Psoas muscle (tissue), 8 donors: ENCODE data around the gene LMO4. TPM values are rescaled to one million over a fixed set of nuclear protein-coding genes. Genes with fewer than 3 reads are reported as not detected.

ENCODE experiments used
- ATAC-seq, 4 donors: fragments of 200-7000 bp; cut with Tn5 transposase; one replicate each; pipeline ENCODE4 v1.9.1; 2020; ENCODE audit warnings: moderate library complexity in 3 of 4, mild to moderate bottlenecking in 2 of 4
- DNase-seq, 2 donors: peaks; one replicate each; pipeline ENCODE4 v3.0.0-alpha.2; 2020
- H3K27ac ChIP-seq: fragments of 200-600 bp; one replicate; pipeline ENCODE4 v1.8.0; 2022
- H3K27me3 ChIP-seq, 3 donors: fragments of 200-600 bp in 1 of 3; one replicate each; pipeline versions ENCODE4 v1.6.1 to v1.8.0; 2013 to 2022; ENCODE audit warnings: low read length in 2 of 3, mild to moderate bottlenecking in 2 of 3, moderate library complexity in 1 of 3; ENCODE audit not compliant: insufficient read depth in 3 of 3
- H3K36me3 ChIP-seq, 2 donors: fragments of 200-600 bp in 1 of 2; one replicate each; pipeline versions ENCODE4 v1.6.1 to v1.8.0; 2013 to 2022; ENCODE audit warnings: low read depth in 1 of 2, mild to moderate bottlenecking in 1 of 2, moderate library complexity in 1 of 2; ENCODE audit not compliant: insufficient read depth in 1 of 2
- H3K4me1 ChIP-seq: fragments of 200-600 bp; one replicate; pipeline ENCODE4 v1.8.0; 2022
- H3K4me3 ChIP-seq: fragments of 200-600 bp; one replicate; pipeline ENCODE4 v1.8.0; 2022; ENCODE audit warnings: mild to moderate bottlenecking
- H3K9me3 ChIP-seq: fragments of 200-600 bp; one replicate; pipeline ENCODE4 v1.8.0; 2022
- WGBS, 3 donors: extraction: QIAGEN DNeasy Blood & Tissue Kit; methylation state at CpG; one replicate each; pipeline versions ENCODE4 v1.1.6 to v1.1.7; 2013; 5-methylcytosine and 5-hydroxymethylcytosine counted together
- intact Hi-C, 2 donors: fragments of 100-400 bp; cut with DNase I; formaldehyde crosslinking; loops; one replicate each; pipeline versions ENCODE4 v1.11.0 to v1.14.2; 2022
- polyA plus RNA-seq, 3 donors: library from polyadenylated mRNA; stranded (reverse); fragments of 200-250 nt; gene quantifications; one replicate each; pipeline ENCODE4 v1.2.3, GENCODE V29; 2013
- total RNA-seq, 4 donors: library from RNA; stranded (reverse); fragmentation: NEBNext Ultra II Directional in 2 of 4; extraction: Animal tissue kit (Norgen Biotek cat#: 25700) in 2 of 4; gene quantifications; one replicate each; pipeline versions ENCODE4 v1.2.1 to v1.2.4, GENCODE V29; 2021 to 2023
- TF ChIP-seq, protein P1 (sequence below): fragments of 200-600 bp; IDR thresholded peaks from one replicate; pipeline ENCODE4 v1.8.0; 2022; ENCODE audit warnings: antibody characterized with exemption
- donor health status: healthy with polysubstance abuse.
- donor health status: DM: no; HTN: no; CAD: no; lungs with moderate emphysema.
- donor health status: Bipolar disorder and iron deficiency.
- donor health status: healthy.
- donor health status: DM: yes; HTN: yes; CAD: no.
- donor health status: DM: no; HTN: no; CAD: no.
- donor health status: DM: no; HTN: no; CAD: no.
- donor health status: DM: yes; HTN: yes; CAD: no.

The LMO4 gene
- total and polyA plus RNA-seq, 7 donors: 19.8 to 75.9 (median 30.8) TPM

DNA sequence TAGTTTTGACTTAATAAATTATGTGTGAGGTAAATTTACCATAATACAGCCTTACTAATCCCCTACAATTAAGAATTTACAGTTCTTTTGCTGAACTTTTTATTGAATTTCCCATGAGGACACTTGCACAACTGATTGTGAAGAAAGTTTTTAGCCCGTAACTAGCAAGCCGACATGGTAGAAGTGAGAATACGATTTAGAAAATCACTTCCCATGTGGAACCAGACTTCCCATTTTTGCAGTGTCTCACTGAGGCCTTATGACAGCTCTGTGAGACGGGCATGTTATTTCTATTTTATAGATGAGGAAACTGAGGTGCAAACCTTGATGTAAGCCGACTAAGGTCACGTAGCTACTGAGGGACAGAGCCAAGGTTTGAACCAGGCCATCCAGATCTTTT, 32.5 kb upstream of the LMO4 start:
- Histone ChIP-seq H3K4me1 (no peaks in the 10 kb centered on the region), H3K27me3 (peaks cover 0 to 1% (median 0%) of the 10 kb centered on the region in 3 donors), H3K9me3 (no peaks in the 10 kb centered on the region), H3K27ac (no peak overlapping the region), H3K4me3 (no peak overlapping the region), H3K36me3 (no peaks in the 10 kb centered on the region)
- no peak for ATAC-seq
- intact Hi-C loops: loop anchor here (5.0 to 10.0 kb wide), 4 partner anchors 161 to 1019 kb away; no protein-coding TSS in a partner anchor
- TF ChIP-seq, protein P1, sequence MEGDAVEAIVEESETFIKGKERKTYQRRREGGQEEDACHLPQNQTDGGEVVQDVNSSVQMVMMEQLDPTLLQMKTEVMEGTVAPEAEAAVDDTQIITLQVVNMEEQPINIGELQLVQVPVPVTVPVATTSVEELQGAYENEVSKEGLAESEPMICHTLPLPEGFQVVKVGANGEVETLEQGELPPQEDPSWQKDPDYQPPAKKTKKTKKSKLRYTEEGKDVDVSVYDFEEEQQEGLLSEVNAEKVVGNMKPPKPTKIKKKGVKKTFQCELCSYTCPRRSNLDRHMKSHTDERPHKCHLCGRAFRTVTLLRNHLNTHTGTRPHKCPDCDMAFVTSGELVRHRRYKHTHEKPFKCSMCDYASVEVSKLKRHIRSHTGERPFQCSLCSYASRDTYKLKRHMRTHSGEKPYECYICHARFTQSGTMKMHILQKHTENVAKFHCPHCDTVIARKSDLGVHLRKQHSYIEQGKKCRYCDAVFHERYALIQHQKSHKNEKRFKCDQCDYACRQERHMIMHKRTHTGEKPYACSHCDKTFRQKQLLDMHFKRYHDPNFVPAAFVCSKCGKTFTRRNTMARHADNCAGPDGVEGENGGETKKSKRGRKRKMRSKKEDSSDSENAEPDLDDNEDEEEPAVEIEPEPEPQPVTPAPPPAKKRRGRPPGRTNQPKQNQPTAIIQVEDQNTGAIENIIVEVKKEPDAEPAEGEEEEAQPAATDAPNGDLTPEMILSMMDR: no peak
- WGBS, 3 donors: 88 to 92% (median 89%) methylated on average over 6 of the region's 6 CpGs
- no peak for DNase-seq

GRCh38 chr1:87299661-87300060, 29.0 kb upstream of the LMO4 start:
- 41 to 81% (median 75%) methylated on average over 1 of the region's 1 CpG for WGBS, 3 donors
- no peaks in the 10 kb centered on the region for H3K27me3 ChIP-seq
- no peak overlapping the region for H3K4me3 ChIP-seq
- no peaks in the 10 kb centered on the region for H3K36me3 ChIP-seq
- ATAC-seq: no peak
- no peak overlapping the region for H3K27ac ChIP-seq
- DNase-seq: no peak
- TF ChIP-seq, protein P1: no peak
- H3K9me3 ChIP-seq: no peaks in the 10 kb centered on the region
- intact Hi-C loops: loop anchor here (5.0 to 10.0 kb wide), 4 partner anchors 165 to 1015 kb away; no protein-coding TSS in a partner anchor
- H3K4me1 ChIP-seq: no peaks in the 10 kb centered on the region

DNA sequence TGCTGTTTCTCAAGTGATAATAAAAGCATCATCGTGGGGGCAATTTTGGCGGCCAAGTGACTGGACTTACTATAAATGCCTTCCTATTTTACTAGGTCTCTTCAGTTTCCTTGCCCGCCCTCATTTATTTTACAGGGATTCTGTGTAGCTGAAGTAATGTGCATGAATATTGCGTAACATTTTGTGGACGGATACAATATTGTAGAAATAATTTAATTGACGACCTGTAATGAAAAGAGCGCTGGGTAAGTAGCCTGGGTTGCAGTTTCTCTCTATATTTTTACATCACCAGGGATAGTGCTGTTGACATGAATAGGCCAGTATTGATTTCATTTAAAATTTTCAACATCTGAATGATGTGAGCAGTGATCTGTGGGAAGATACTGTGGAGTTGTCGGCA, 28.1 kb upstream of the LMO4 start:
- H3K27me3 ChIP-seq: no peaks in the 10 kb centered on the region
- no peaks in the 10 kb centered on the region for H3K4me1 ChIP-seq
- H3K27ac ChIP-seq: no peak overlapping the region
- TF ChIP-seq, protein P1: no peak
- no peak for DNase-seq
- intact Hi-C loops: no loop called here
- H3K36me3 ChIP-seq: no peaks in the 10 kb centered on the region
- no peak for ATAC-seq
- no peak overlapping the region for H3K4me3 ChIP-seq
- no peaks in the 10 kb centered on the region for H3K9me3 ChIP-seq
- 86 to 88% (median 88%) methylated on average over 8 of the region's 8 CpGs for WGBS, 3 donors

DNA sequence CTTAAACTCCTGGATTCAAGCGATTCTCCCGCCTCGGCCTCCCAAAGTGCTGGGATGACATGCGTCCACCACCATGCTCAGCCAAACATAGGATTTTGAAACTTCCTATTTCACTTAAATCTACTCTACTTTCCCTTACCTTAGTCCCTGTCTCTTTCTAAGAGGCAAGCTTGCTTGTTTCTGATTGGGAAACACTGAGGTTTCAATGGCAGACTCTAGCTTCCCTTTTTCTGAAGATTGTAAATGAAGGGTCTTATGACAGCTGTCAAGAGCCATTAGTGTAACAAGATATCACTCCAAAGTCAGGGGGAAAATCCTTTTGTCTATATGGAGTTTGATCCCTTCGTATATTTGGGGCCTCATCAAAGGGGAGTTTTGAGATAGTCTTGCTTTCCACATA, 23.5 kb upstream of the LMO4 start:
- DNase-seq (no peak), ATAC-seq (no peak)
- no peak overlapping the region for H3K27ac ChIP-seq
- no peaks in the 10 kb centered on the region for H3K4me1 ChIP-seq
- WGBS, 3 donors: 80 to 87% (median 80%) methylated on average over 5 of the region's 5 CpGs
- TF ChIP-seq, protein P1: no peak
- intact Hi-C loops: no loop called here
- no peaks in the 10 kb centered on the region for H3K27me3 ChIP-seq
- H3K36me3 ChIP-seq: no peaks in the 10 kb centered on the region
- no peak overlapping the region for H3K4me3 ChIP-seq
- no peaks in the 10 kb centered on the region for H3K9me3 ChIP-seq

- intact Hi-C loops: no loop called here
- H3K4me1 ChIP-seq: no peaks in the 10 kb centered on the region
- ATAC-seq (no peak), DNase-seq (no peak)
- no peak overlapping the region for H3K4me3 ChIP-seq
- TF ChIP-seq, protein P1: no peak
- H3K27ac ChIP-seq: no peak overlapping the region
- H3K27me3 ChIP-seq: no peaks in the 10 kb centered on the region
- 71 to 77% (median 72%) methylated on average over 7 of the region's 7 CpGs for WGBS, 3 donors
- no peaks in the 10 kb centered on the region for H3K36me3 ChIP-seq
- H3K9me3 ChIP-seq: no peaks in the 10 kb centered on the region
Measured at GRCh38 chr1:87305762-87306161, 22.9 kb upstream of the LMO4 start.
